SU-DHL-6 (cell line): ENCODE results near the gene MNT.

Source experiments
- H2AFZ ChIP-seq: fragments of 200-600 bp; sonication (generic); 2 replicates; pipeline ENCODE4 v1.6.1; 2014; ENCODE audit warnings: low read depth, mild to moderate bottlenecking, moderate library complexity, mixed read lengths, antibody characterized with exemption, low read length; ENCODE audit not compliant: severe bottlenecking
- H3F3A ChIP-seq: fragments of 200-600 bp; shearing (Covaris generic); 2 replicates; pipeline ENCODE4 v1.6.0; 2016; ENCODE audit warnings: antibody characterized with exemption, mild to moderate bottlenecking; ENCODE audit not compliant: insufficient read depth
- H3K27ac ChIP-seq: fragments of 200-600 bp; sonication (generic); 2 replicates; pipeline ENCODE4 v1.5.1; 2016; ENCODE audit warnings: low read depth, mild to moderate bottlenecking, low read length, moderate library complexity, mixed read lengths
- H3K27me3 ChIP-seq: fragments of 200-600 bp; sonication (generic), shearing (Covaris generic); 2 replicates; pipeline ENCODE4 v1.6.0; 2014; ENCODE audit warnings: mild to moderate bottlenecking, low read length
- H3K36me3 ChIP-seq: fragments of 200-600 bp; sonication (generic); 2 replicates; pipeline ENCODE4 v1.6.1; 2014; ENCODE audit warnings: mild to moderate bottlenecking, low read length, mixed read lengths
- H3K4me2 ChIP-seq: fragments of 300-600, 200-600 bp; shearing (Covaris generic), sonication (generic); 2 replicates; pipeline ENCODE4 v1.6.0; 2014; ENCODE audit warnings: low read length, low read depth, mild to moderate bottlenecking; ENCODE audit not compliant: poor library complexity, severe bottlenecking
- H3K4me3 ChIP-seq: fragments of 200-600 bp; sonication (generic); 2 replicates; pipeline ENCODE4 v1.5.1; 2014; ENCODE audit warnings: antibody characterized with exemption, low read length, mild to moderate bottlenecking, mixed read lengths; ENCODE audit not compliant: insufficient read depth, poor library complexity, severe bottlenecking
- H3K79me2 ChIP-seq: fragments of 200-600 bp; sonication (generic); 2 replicates; pipeline ENCODE4 v1.6.1; 2014; ENCODE audit warnings: mild to moderate bottlenecking, low read length, moderate library complexity; ENCODE audit not compliant: insufficient read depth
- H3K9ac ChIP-seq: fragments of 200-600 bp; sonication (generic); 2 replicates; pipeline ENCODE4 v1.7.0; 2014; ENCODE audit warnings: mild to moderate bottlenecking, low read length
- H3K9me2 ChIP-seq: fragments of 200-600 bp; sonication (generic); replicated peaks from 2 replicates; pipeline ENCODE4 v1.6.1; 2014; ENCODE audit warnings: low read length; ENCODE audit not compliant: insufficient read depth
- H3K9me3 ChIP-seq: fragments of 200-600 bp; sonication (generic); 2 replicates; pipeline ENCODE4 v1.6.1; 2014; ENCODE audit warnings: low read length, mixed read lengths; ENCODE audit not compliant: insufficient read depth
- H4K20me1 ChIP-seq: fragments of 200-600 bp; sonication (generic); 2 replicates; pipeline ENCODE4 v1.6.1; 2014; ENCODE audit warnings: low read depth, mild to moderate bottlenecking, antibody characterized with exemption, low read length, moderate library complexity, mixed read lengths
- CTCF ChIP-seq: fragments of 200-600 bp; sonication (generic); IDR thresholded peaks from one replicate; pipeline ENCODE4 v1.5.1; 2017; ENCODE audit warnings: antibody characterized with exemption, mild to moderate bottlenecking, low read length, moderate library complexity; ENCODE audit not compliant: insufficient read depth, poor library complexity, severe bottlenecking
- EZH2phosphoT487 ChIP-seq: fragments of 200-600 bp; sonication (generic), shearing (Covaris generic); conservative IDR thresholded peaks from 2 replicates; pipeline ENCODE4 v1.6.1; 2018; ENCODE audit warnings: mild to moderate bottlenecking, antibody characterized with exemption, low read length, moderate library complexity, mixed read lengths

Gene MNT

GRCh38 chr17:2435862-2436261 is 35.0 kb upstream of the MNT start:
- H3K36me3 ChIP-seq = peaks cover under 1% of the 10 kb centered on the region; the same call in 1 of the 2 replicates
- H3K9ac ChIP-seq = no peak overlapping the region
- no peaks in the 10 kb centered on the region for H3K9me3 ChIP-seq
- H2AFZ ChIP-seq = no peak overlapping the region
- TF ChIP-seq CTCF (no peak), EZH2phosphoT487 (no peak)
- no peaks in the 10 kb centered on the region for H3K27me3 ChIP-seq
- no peaks in the 10 kb centered on the region for H3K9me2 ChIP-seq
- H3K27ac ChIP-seq = no peak overlapping the region
- H3K79me2 ChIP-seq = no peaks in the 10 kb centered on the region
- no peaks in the 10 kb centered on the region for H4K20me1 ChIP-seq
- H3F3A ChIP-seq = no peaks in the 10 kb centered on the region
- H3K4me2 ChIP-seq = no peak overlapping the region
- no peak overlapping the region for H3K4me3 ChIP-seq

GRCh38 chr17:2435181-2435741 is 34.4 kb upstream of the MNT start:
- no peak overlapping the region for H2AFZ ChIP-seq
- no peaks in the 10 kb centered on the region for H3K9me2 ChIP-seq
- H3F3A ChIP-seq = no peaks in the 10 kb centered on the region
- H3K4me2 ChIP-seq = no peak overlapping the region
- H3K4me3 ChIP-seq = no peak overlapping the region
- H3K79me2 ChIP-seq = no peaks in the 10 kb centered on the region
- H3K9ac ChIP-seq = no peak overlapping the region
- H3K36me3 ChIP-seq = no peaks in the 10 kb centered on the region; the same call in 1 of the 2 replicates
- no peaks in the 10 kb centered on the region for H3K27me3 ChIP-seq
- no peaks in the 10 kb centered on the region for H3K9me3 ChIP-seq
- no peak overlapping the region for H3K27ac ChIP-seq
- no peaks in the 10 kb centered on the region for H4K20me1 ChIP-seq
- TF ChIP-seq EZH2phosphoT487 = no peak
- no peak for TF ChIP-seq CTCF

DNA sequence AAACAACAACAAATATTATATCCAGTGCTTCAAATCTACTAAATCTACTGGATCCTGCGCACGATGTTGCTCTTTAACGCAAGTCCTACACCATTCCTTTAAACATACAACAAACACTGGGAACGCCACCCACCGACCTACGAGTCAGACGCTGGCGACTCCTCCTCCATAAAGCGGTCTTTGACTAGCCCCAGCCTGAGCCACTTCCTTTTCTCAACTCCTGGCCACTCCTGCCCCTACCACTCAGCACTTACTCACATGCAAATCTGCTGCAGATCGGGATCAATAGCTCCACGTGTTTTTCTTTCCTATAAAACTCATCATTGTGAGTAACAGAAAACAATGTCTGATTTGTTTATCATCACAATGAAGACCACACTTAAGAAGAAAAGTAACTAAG is 32.8 kb upstream of the MNT start:
- no peaks in the 10 kb centered on the region for H3K36me3 ChIP-seq

More for the DNA sequence above, 32.8 kb upstream of the MNT start:
- Histone ChIP-seq H3K4me3 (no peak overlapping the region), H3K79me2 (no peaks in the 10 kb centered on the region), H4K20me1 (no peaks in the 10 kb centered on the region), H3K27me3 (no peaks in the 10 kb centered on the region), H3K9me2 (no peaks in the 10 kb centered on the region), H3K27ac (no peak overlapping the region), H3K9me3 (no peaks in the 10 kb centered on the region), H3K9ac (no peak overlapping the region), H3F3A (no peaks in the 10 kb centered on the region), H3K4me2 (no peak overlapping the region), H2AFZ (no peak overlapping the region)
- TF ChIP-seq CTCF (no peak), EZH2phosphoT487 (no peak)
